ENCODE results near the gene SFMBT1. TPM values are rescaled to one million over a fixed set of nuclear protein-coding genes. Genes with fewer than 3 reads are reported as not detected.

SFMBT1 gene
- total RNA-seq, 1 experiment from 2014 or later, result 14.8 TPM

DNA sequence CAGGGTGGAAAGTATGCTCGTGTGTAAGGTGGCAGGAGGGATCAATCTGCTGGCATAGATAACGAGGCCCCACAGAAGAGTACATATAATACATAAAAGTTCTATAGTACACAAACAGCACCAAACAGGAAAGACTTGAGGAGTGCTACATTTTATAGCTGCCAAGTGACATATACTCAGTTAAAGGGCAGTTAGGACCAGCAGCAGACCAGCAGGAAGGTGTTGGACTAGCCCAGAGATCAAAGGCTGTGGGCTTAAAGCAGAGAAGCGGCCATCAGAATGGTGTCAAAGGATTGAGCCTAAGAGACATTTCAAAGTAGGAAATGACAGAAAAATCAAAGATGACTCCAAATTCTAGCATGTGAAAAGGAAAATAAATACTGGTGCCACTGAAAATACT lies 34.5 kb downstream of the SFMBT1 start (continued):
- no peak for TF ChIP-seq ELF1 (IDR thresholded peaks at IDR 0.05; ENCODE audit: borderline replicate concordance, low read depth)
- TF ChIP-seq, protein P1, sequence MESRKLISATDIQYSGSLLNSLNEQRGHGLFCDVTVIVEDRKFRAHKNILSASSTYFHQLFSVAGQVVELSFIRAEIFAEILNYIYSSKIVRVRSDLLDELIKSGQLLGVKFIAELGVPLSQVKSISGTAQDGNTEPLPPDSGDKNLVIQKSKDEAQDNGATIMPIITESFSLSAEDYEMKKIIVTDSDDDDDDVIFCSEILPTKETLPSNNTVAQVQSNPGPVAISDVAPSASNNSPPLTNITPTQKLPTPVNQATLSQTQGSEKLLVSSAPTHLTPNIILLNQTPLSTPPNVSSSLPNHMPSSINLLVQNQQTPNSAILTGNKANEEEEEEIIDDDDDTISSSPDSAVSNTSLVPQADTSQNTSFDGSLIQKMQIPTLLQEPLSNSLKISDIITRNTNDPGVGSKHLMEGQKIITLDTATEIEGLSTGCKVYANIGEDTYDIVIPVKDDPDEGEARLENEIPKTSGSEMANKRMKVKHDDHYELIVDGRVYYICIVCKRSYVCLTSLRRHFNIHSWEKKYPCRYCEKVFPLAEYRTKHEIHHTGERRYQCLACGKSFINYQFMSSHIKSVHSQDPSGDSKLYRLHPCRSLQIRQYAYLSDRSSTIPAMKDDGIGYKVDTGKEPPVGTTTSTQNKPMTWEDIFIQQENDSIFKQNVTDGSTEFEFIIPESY (IDR thresholded peaks at IDR 0.05; ENCODE audit: extremely low read depth, insufficient replicate concordance, low read length), result no peak

DNA sequence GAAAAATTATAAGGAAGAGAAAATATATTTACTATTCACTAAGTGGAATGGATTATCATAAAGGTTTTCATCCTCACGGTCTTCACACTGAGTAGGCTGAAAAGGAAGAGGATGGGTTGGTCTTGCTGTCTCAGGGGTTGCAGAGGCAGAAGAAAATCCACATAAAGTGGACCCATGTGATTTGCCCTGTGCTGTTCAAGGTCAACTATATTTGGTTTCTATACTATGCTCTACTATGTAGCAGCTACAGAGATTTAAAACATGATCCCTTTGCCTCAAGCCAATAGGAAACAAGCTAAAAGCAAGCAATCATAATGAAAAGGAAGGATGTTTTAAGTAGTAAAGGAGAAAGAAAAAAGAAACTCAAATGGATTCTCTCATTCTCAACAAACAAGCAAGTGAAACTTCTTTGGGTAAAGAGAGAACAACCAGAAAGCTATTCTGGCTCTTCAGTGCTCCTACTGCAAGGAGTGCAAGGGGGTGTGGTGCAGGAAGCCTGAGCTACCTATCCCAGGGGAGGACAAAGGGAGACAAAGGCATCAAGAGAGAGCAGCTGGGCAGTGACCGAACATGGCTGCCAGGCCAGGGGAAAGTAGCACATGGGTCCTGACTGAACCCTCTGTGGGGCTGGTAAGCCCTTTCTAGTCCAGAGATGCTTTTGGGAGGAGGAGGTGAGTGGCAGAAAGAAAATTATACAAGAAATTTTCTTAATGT lies 35.9 kb downstream of the SFMBT1 start:
- TF ChIP-seq EGR1 (IDR thresholded peaks at IDR 0.05; ENCODE audit: low read depth) (no peak), FOSL1 (IDR thresholded peaks at IDR 0.05; ENCODE audit: low read depth) (no peak), RAD21 (IDR thresholded peaks at IDR 0.05; ENCODE audit: low read depth) (no peak), TCF7L2 (IDR thresholded peaks at IDR 0.05; ENCODE audit: borderline replicate concordance, extremely low read depth, insufficient read depth, insufficient read length) (no peak)
- TF ChIP-seq, protein P2, sequence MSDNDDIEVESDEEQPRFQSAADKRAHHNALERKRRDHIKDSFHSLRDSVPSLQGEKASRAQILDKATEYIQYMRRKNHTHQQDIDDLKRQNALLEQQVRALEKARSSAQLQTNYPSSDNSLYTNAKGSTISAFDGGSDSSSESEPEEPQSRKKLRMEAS (IDR thresholded peaks at IDR 0.05), result no peak
- TF ChIP-seq, protein P3, sequence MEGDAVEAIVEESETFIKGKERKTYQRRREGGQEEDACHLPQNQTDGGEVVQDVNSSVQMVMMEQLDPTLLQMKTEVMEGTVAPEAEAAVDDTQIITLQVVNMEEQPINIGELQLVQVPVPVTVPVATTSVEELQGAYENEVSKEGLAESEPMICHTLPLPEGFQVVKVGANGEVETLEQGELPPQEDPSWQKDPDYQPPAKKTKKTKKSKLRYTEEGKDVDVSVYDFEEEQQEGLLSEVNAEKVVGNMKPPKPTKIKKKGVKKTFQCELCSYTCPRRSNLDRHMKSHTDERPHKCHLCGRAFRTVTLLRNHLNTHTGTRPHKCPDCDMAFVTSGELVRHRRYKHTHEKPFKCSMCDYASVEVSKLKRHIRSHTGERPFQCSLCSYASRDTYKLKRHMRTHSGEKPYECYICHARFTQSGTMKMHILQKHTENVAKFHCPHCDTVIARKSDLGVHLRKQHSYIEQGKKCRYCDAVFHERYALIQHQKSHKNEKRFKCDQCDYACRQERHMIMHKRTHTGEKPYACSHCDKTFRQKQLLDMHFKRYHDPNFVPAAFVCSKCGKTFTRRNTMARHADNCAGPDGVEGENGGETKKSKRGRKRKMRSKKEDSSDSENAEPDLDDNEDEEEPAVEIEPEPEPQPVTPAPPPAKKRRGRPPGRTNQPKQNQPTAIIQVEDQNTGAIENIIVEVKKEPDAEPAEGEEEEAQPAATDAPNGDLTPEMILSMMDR (IDR thresholded peaks at IDR 0.05 in 2 of 3, conservative IDR thresholded peaks at IDR 0.05 in 1 of 3; ENCODE audit: borderline replicate concordance in 1 of 3, insufficient read depth in 1 of 3, low read depth in 2 of 3, low read length in 2 of 3), result no peak
- TF ChIP-seq, protein P4, sequence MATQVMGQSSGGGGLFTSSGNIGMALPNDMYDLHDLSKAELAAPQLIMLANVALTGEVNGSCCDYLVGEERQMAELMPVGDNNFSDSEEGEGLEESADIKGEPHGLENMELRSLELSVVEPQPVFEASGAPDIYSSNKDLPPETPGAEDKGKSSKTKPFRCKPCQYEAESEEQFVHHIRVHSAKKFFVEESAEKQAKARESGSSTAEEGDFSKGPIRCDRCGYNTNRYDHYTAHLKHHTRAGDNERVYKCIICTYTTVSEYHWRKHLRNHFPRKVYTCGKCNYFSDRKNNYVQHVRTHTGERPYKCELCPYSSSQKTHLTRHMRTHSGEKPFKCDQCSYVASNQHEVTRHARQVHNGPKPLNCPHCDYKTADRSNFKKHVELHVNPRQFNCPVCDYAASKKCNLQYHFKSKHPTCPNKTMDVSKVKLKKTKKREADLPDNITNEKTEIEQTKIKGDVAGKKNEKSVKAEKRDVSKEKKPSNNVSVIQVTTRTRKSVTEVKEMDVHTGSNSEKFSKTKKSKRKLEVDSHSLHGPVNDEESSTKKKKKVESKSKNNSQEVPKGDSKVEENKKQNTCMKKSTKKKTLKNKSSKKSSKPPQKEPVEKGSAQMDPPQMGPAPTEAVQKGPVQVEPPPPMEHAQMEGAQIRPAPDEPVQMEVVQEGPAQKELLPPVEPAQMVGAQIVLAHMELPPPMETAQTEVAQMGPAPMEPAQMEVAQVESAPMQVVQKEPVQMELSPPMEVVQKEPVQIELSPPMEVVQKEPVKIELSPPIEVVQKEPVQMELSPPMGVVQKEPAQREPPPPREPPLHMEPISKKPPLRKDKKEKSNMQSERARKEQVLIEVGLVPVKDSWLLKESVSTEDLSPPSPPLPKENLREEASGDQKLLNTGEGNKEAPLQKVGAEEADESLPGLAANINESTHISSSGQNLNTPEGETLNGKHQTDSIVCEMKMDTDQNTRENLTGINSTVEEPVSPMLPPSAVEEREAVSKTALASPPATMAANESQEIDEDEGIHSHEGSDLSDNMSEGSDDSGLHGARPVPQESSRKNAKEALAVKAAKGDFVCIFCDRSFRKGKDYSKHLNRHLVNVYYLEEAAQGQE (IDR thresholded peaks at IDR 0.05; ENCODE audit: low read depth), result no peak
- Histone ChIP-seq H3K79me2 (ENCODE audit: insufficient read depth, low read length) (no peaks in the 10 kb centered on the region), H3K4me2 (ENCODE audit: low read length) (no peak overlapping the region), H3K4me1 (ENCODE audit: control insufficient read depth in 1 of 2, insufficient read depth in 2 of 2, low read length in 2 of 2) (no peaks in the 10 kb centered on the region; a peak in 1 of 4 replicates), H4K20me1 (ENCODE audit: insufficient read depth) (no peaks in the 10 kb centered on the region), H3K4me3 (replicated peaks in 1 of 2; ENCODE audit: low read depth in 1 of 2, low read length in 2 of 2) (no peak overlapping the region), H3K27ac (ENCODE audit: low read depth, low read length) (no peak overlapping the region), H2AFZ (ENCODE audit: low read depth, low read length, poor library complexity, severe bottlenecking) (no peak overlapping the region), H3K36me3 (ENCODE audit: control insufficient read depth in 1 of 2, insufficient read depth in 2 of 2, low read length in 2 of 2) (no peaks in the 10 kb centered on the region), H3K9me3 (ENCODE audit: control insufficient read depth in 1 of 2, insufficient read depth in 1 of 2, low read depth in 1 of 2, low read length in 2 of 2) (no peaks in the 10 kb centered on the region), H3K9me2 (ENCODE audit: insufficient read depth) (no peaks in the 10 kb centered on the region), H3K9ac (ENCODE audit: low read length) (no peak overlapping the region), H3K27me3 (ENCODE audit: insufficient read depth, low read length) (no peaks in the 10 kb centered on the region)
- BruUV-seq (replicated peaks), result no TSS peak
- ChIA-PET CTCF (no interaction called here), RAD21 (ENCODE audit: low non-redundant PET in 1 of 2, low total read pairs in 2 of 2, uncharacterized antibody in 2 of 2, unreplicated experiment in 2 of 2) (no interaction called here), POLR2A (interaction anchor here (0.9 kb wide), 1 partner anchor 11 kb away, joined by 4 read pairs; no protein-coding TSS in a partner anchor)
- DNase-seq (ENCODE audit: low read depth, low spot score) (no peak), ATAC-seq (no peak)
- intact Hi-C loops (cut with micrococcal nuclease), result no loop called here
